Keratinocyte (primary cell): ENCODE measurements around the gene PPP1R12C.

ENCODE experiments used
- CTCF ChIP-seq, 3 experiments: IDR thresholded peaks in 1 of 3; conservative IDR thresholded peaks in 1 of 3; optimal IDR thresholded peaks in 1 of 3; 2 replicates in 2 of 3; 3 replicates in 1 of 3; pipeline versions ENCODE3 to v1.5.1; 2011; ENCODE audit warnings: low read length in 3 of 3, mild to moderate bottlenecking in 3 of 3, moderate library complexity in 2 of 3, control low read depth in 1 of 3, inconsistent platforms in 1 of 3; ENCODE audit not compliant: insufficient read depth in 2 of 3; ENCODE audit errors: extremely low read depth in 1 of 3
- EZH2 ChIP-seq: IDR thresholded peaks from one replicate; pipeline ENCODE4 v1.6.1; 2012; ENCODE audit warnings: inconsistent platforms, mild to moderate bottlenecking, low read length, moderate library complexity

- no peak for TF ChIP-seq CTCF (optimal IDR thresholded peaks at IDR 0.05 in 1 of 3, IDR thresholded peaks at IDR 0.05 in 1 of 3, conservative IDR thresholded peaks at IDR 0.05 in 1 of 3; ENCODE audit: extremely low read depth in 1 of 3, insufficient read depth in 2 of 3, low read length in 3 of 3)
- TF ChIP-seq EZH2, result no peak
These were observed 39.0 kb upstream of the PPP1R12C start for GRCh38 chr19:55156202-55157063.
